Activated naive CD8-positive, alpha-beta T cell treated with anti-CD3 and anti-CD28 coated beads, Interleukin-2, amount 10 ng/mL, durations not matched to agents 7 days and 5 days (primary cell): ENCODE measurements around the gene ROPN1B. TPM values are rescaled to one million over a fixed set of nuclear protein-coding genes. Genes with fewer than 3 reads are reported as not detected.

Experiments used
- ATAC-seq: fragments of 150-1000 bp; cut with Tn5 transposase; one replicate; pipeline ENCODE4 v1.10.0; 2021; ENCODE audit warnings: low read depth, moderate library complexity
- POLR2A ChIA-PET: fragments of 350-600 bp; sonication (Branson Sonifier 250); formaldehyde crosslinking; loops from one replicate; lab custom pipeline; 2021; ENCODE audit warnings: antibody characterized with exemption; lab: Charles Lee
- DNase-seq: peaks from one replicate; pipeline ENCODE4 v3.0.0; 2021
- H3K27ac Mint-ChIP-seq: one replicate; pipeline ENCODE4 v1.8.0; 2022; ENCODE audit warnings: mild to moderate bottlenecking, mixed read lengths
- H3K27me3 Mint-ChIP-seq: one replicate; pipeline ENCODE4 v1.8.0; 2022; ENCODE audit warnings: mild to moderate bottlenecking, moderate library complexity, mixed read lengths
- H3K36me3 Mint-ChIP-seq: one replicate; pipeline ENCODE4 v1.8.0; 2021; ENCODE audit warnings: mild to moderate bottlenecking, mixed read lengths
- H3K4me1 Mint-ChIP-seq: one replicate; pipeline ENCODE4 v1.8.0; 2021; ENCODE audit warnings: mixed read lengths
- H3K4me3 Mint-ChIP-seq: one replicate; pipeline ENCODE4 v1.8.0; 2022; ENCODE audit warnings: mild to moderate bottlenecking, moderate library complexity, mixed read lengths
- H3K9me3 Mint-ChIP-seq: one replicate; pipeline ENCODE4 v1.8.0; 2021; ENCODE audit warnings: mixed read lengths
- total RNA-seq, 2 experiments: library from RNA; stranded (reverse); gene quantifications; one replicate each; pipeline ENCODE4 v1.2.3, GENCODE V29; 2021

Gene ROPN1B
- total RNA-seq, 2 experiments from 2014 or later = not detected

- Mint-ChIP-seq H3K4me3 (no peak overlapping the region), H3K27ac (no peak overlapping the region), H3K27me3 (no peaks in the 10 kb centered on the region)
Observed at GRCh38 chr3:126021224-126021623, 52.2 kb downstream of the ROPN1B start.

DNA sequence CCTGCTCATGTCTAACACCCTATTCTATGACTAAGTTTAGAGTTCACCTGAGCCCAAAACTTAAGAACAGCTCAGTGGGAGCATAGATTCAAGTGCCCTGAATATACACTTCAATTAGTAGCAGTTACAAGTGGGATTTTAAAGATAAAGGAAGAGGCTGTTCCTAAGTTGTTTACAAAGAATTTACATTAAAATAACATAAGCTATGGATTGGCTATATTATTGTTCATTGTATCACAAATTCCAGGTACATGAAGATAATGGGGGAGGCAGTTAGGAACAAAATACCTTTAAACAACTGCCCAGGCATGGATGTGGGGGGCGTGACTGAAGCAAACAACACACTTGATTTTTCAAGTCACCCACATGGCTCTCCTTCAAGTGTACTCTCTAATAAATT lies 52.7 kb downstream of the ROPN1B start:
- no peak for DNase-seq
- ATAC-seq = no peak
- Mint-ChIP-seq H3K9me3 (no peaks in the 10 kb centered on the region), H3K4me1 (peaks cover 1% of the 10 kb centered on the region), H3K4me3 (no peak overlapping the region), H3K27me3 (no peaks in the 10 kb centered on the region), H3K36me3 (peaks cover 2% of the 10 kb centered on the region), H3K27ac (no peak overlapping the region)
- POLR2A ChIA-PET = no interaction called here

More at GRCh38 chr3:126021224-126021623, 52.2 kb downstream of the ROPN1B start:
- no peak for DNase-seq
- peaks cover 1% of the 10 kb centered on the region for H3K4me1 Mint-ChIP-seq
- no peaks in the 10 kb centered on the region for H3K36me3 Mint-ChIP-seq
- POLR2A ChIA-PET = no interaction called here
- H3K9me3 Mint-ChIP-seq = no peaks in the 10 kb centered on the region
- ATAC-seq = no peak

DNA sequence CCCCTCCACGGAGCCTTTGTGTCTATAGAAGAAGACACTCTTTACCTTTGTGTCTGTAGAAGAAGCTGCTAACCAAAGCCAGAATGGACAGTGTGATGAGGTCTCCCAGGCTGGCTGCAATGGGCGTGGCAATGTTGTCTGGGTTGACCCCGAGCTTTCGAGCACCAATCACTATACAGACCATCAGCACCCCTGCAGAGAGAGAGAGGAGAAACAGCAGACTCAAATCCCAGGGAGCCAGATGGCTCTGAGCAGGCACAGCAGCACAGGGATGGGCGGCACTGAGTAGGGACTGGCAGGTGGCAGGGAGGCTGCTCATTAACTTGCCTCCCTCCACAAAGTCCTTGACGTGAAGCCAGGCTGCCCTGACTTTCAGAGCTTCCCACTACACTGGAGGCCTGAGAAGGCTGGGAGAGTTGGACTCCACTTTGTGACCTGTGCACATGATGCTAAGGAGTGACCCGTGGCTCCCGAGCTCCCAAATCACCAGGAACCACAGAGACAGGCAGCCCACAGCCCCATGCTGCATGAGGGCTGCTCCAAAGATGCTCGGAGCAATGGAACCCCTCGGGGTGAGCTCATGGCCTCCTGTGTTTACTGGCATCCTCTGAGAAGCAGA lies 53.9 kb downstream of the ROPN1B start:
- POLR2A ChIA-PET = no interaction called here
- no peak for ATAC-seq
- H3K4me3 Mint-ChIP-seq = no peak overlapping the region
- no peak overlapping the region for H3K27ac Mint-ChIP-seq
- no peak for DNase-seq
- peaks cover 10% of the 10 kb centered on the region for H3K36me3 Mint-ChIP-seq
- H3K27me3 Mint-ChIP-seq = no peaks in the 10 kb centered on the region
- H3K4me1 Mint-ChIP-seq = peaks cover 1% of the 10 kb centered on the region
- peaks cover 7% of the 10 kb centered on the region for H3K9me3 Mint-ChIP-seq

DNA sequence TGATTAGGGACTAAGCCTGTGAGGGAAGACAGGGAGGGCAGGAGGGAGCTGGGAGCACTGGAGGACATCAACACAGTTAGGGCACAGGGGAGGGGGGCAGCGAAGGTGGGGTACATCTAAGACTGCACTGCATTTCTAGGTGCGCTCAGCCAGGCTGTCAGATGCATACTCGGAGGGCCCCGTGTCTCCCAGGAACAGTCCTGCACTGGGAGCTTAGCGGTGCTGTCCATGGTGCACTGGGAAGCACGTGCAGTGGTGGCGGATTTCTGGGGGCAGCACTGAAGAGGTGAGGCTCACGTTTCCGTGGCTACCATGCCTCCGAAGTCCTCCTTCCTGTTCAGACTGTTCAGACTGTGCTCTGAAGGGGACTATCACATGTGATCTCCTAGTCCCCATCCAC lies 54.4 kb downstream of the ROPN1B start:
- POLR2A ChIA-PET = no interaction called here
- Mint-ChIP-seq H3K36me3 (peaks cover 11% of the 10 kb centered on the region), H3K4me3 (no peak overlapping the region), H3K27ac (no peak overlapping the region), H3K27me3 (no peaks in the 10 kb centered on the region), H3K9me3 (peaks cover 7% of the 10 kb centered on the region), H3K4me1 (peaks cover 1% of the 10 kb centered on the region)
- ATAC-seq (no peak), DNase-seq (no peak)

DNA sequence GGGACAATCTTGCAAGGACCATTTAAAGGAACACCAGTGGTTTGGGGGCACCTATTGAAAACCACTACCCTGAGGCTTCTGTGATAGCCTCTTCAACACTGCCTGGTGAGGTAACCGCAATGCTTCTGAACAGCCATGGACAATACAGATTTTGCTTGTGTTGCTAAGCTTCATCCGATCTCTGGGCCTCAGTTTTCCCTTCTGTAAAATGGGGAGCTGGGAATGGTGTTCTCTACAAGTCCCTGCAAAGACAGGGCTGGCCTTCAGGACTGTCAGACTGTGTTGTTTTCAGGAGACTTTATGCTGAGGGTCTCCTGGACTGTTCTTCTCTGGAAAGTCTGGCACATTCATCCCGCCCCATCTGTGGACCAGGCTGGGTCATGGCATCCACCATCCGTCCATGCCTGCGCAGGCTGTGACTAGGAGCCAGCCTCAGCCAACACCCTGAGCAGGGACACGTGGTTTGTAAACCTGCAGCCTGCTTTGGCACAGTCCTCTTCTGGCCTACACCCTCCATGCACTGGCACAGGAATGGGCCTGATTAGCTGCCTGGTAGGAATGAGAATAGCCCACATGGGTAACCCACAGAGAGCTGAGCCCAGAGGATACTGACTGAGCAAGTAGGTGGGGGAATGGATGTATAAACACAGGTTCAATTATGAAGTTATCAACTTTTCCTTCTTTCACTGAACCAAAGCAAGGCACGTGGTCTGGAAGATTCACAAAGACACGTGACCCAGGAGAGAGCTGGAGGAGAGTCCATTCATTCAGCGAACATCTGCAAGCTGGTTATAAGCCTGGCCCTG lies 55.3 kb downstream of the ROPN1B start:
- no peaks in the 10 kb centered on the region for H3K27me3 Mint-ChIP-seq
- no peak for DNase-seq
- peaks cover 1% of the 10 kb centered on the region for H3K4me1 Mint-ChIP-seq
- H3K4me3 Mint-ChIP-seq = no peak overlapping the region
- H3K36me3 Mint-ChIP-seq = peaks cover 16% of the 10 kb centered on the region
- POLR2A ChIA-PET = no interaction called here
- peaks cover 9% of the 10 kb centered on the region for H3K9me3 Mint-ChIP-seq
- no peak for ATAC-seq
- H3K27ac Mint-ChIP-seq = no peak overlapping the region

DNA sequence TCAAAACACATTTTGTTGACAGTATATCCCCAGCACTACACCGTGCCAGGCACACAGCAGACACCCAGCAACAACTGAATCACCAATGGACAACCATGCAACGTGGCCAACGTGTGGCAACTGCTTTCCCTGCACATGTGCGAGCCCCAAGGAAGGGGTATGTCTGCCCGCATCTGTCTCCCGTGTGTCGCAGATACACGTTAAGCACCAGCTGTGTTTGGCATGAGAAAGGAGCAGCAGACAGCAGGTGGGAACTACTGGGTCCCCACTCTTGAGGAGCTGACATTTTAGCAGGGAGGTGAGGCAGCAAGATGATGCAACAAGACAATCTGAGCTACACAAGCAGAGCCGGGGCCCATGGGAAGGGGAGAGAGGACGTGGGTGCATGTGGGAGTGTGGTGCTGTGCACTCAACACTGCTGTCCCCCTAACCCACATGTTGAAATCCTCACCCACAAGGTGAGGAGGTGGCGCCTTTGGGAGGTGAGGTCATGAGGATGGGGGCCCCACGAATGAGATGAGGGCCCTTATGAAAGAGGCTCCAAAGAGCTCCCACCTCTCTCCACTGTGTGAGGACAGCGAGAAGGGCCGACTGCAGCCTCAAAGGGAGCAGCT lies 56.2 kb downstream of the ROPN1B start:
- DNase-seq (no peak), ATAC-seq (no peak)
- peaks cover 19% of the 10 kb centered on the region for H3K36me3 Mint-ChIP-seq
- peaks cover 1% of the 10 kb centered on the region for H3K4me1 Mint-ChIP-seq
- POLR2A ChIA-PET = no interaction called here
- no peak overlapping the region for H3K4me3 Mint-ChIP-seq
- H3K27me3 Mint-ChIP-seq = no peaks in the 10 kb centered on the region
- peaks cover 9% of the 10 kb centered on the region for H3K9me3 Mint-ChIP-seq
- no peak overlapping the region for H3K27ac Mint-ChIP-seq

GRCh38 chr3:126025862-126026261 lies 56.9 kb downstream of the ROPN1B start:
- ATAC-seq = no peak
- H3K36me3 Mint-ChIP-seq = peaks cover 19% of the 10 kb centered on the region
- no peak overlapping the region for H3K27ac Mint-ChIP-seq

DNA sequence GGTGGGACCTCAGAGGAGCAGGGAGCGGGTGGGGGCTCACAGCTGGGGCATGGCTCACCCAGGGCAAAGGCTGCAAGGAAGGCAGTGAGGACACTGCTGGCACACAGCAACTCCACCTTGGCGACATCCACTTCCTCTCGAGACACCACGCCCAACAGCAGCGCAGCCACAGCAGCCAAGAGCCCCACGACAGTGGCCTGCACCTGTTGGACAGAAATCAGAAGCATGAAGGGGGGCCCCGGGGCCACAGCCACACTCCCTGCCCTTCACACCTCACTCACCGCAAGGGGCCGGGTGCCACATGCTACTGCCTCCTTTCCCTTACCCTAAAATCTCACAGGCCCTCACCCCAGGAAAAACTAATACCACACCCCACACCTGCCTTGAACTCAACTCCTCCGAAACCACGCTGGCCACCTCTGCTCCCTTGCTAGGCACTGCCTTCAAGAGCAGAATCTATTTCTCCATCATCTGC lies 57.3 kb downstream of the ROPN1B start:
- Mint-ChIP-seq H3K27ac (peak overlapping the region; percentile 6), H3K27me3 (no peaks in the 10 kb centered on the region), H3K4me3 (no peak overlapping the region), H3K4me1 (peaks cover 1% of the 10 kb centered on the region), H3K36me3 (peaks cover 19% of the 10 kb centered on the region), H3K9me3 (peaks cover 9% of the 10 kb centered on the region)
- ATAC-seq (no peak), DNase-seq (no peak)
- POLR2A ChIA-PET = no interaction called here

More at GRCh38 chr3:126025862-126026261, 56.9 kb downstream of the ROPN1B start:
- DNase-seq = no peak
- Mint-ChIP-seq H3K9me3 (peaks cover 9% of the 10 kb centered on the region), H3K4me3 (no peak overlapping the region), H3K27me3 (no peaks in the 10 kb centered on the region), H3K4me1 (peaks cover 1% of the 10 kb centered on the region)
- POLR2A ChIA-PET = no interaction called here

- DNase-seq (no peak), ATAC-seq (no peak)
- no peaks in the 10 kb centered on the region for H3K27me3 Mint-ChIP-seq
- POLR2A ChIA-PET = no interaction called here
- peak overlapping the region; percentile 6 for H3K27ac Mint-ChIP-seq
- no peak overlapping the region for H3K4me3 Mint-ChIP-seq
- H3K4me1 Mint-ChIP-seq = peaks cover 1% of the 10 kb centered on the region
- peaks cover 9% of the 10 kb centered on the region for H3K9me3 Mint-ChIP-seq
- H3K36me3 Mint-ChIP-seq = peaks cover 21% of the 10 kb centered on the region
Observed at GRCh38 chr3:126026761-126027160, 57.8 kb downstream of the ROPN1B start.

GRCh38 chr3:126028096-126028495 lies 59.1 kb downstream of the ROPN1B start:
- H3K27ac Mint-ChIP-seq = no peak overlapping the region
- ATAC-seq (no peak), DNase-seq (no peak)
- peaks cover 1% of the 10 kb centered on the region for H3K4me1 Mint-ChIP-seq
- no peaks in the 10 kb centered on the region for H3K27me3 Mint-ChIP-seq
- H3K9me3 Mint-ChIP-seq = peaks cover 9% of the 10 kb centered on the region
- no peak overlapping the region for H3K4me3 Mint-ChIP-seq
- peaks cover 21% of the 10 kb centered on the region for H3K36me3 Mint-ChIP-seq
- POLR2A ChIA-PET = no interaction called here

DNA sequence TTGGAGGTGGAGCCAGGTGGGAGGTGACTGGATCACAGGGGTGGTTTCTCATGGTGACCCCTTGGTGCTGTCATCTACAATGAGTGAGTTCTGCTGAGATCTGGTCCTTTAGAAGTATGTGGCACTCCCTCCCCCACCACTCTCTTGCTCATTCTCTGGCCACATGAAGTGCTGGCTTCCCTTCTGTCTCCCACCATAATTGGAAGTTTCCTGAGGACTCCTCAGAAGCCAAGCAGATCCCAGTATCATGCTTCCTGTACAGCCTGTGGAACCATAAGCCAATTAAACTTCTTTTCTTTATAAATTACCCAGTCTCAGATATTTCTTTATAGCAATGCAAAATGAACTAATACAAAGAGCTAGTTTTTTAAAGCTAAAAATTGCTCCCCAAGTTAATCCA lies 60.3 kb downstream of the ROPN1B start:
- ATAC-seq = no peak
- H3K27ac Mint-ChIP-seq = no peak overlapping the region

GRCh38 chr3:126030455-126030854 lies 61.5 kb downstream of the ROPN1B start:
- no peak for DNase-seq
- Mint-ChIP-seq H3K36me3 (peaks cover 25% of the 10 kb centered on the region), H3K9me3 (peaks cover 9% of the 10 kb centered on the region), H3K4me1 (peaks cover 6% of the 10 kb centered on the region), H3K4me3 (no peak overlapping the region), H3K27ac (no peak overlapping the region), H3K27me3 (no peaks in the 10 kb centered on the region)
- ATAC-seq = no peak
- POLR2A ChIA-PET = no interaction called here

More for the DNA sequence above, 60.3 kb downstream of the ROPN1B start:
- H3K27me3 Mint-ChIP-seq = no peaks in the 10 kb centered on the region
- no peak for DNase-seq
- peaks cover 9% of the 10 kb centered on the region for H3K9me3 Mint-ChIP-seq
- peaks cover 21% of the 10 kb centered on the region for H3K36me3 Mint-ChIP-seq
- H3K4me3 Mint-ChIP-seq = no peak overlapping the region
- POLR2A ChIA-PET = no interaction called here
- peaks cover 2% of the 10 kb centered on the region for H3K4me1 Mint-ChIP-seq

- peaks cover 22% of the 10 kb centered on the region for H3K36me3 Mint-ChIP-seq
- peaks cover 5% of the 10 kb centered on the region for H3K4me1 Mint-ChIP-seq
- no peak for ATAC-seq
- no peaks in the 10 kb centered on the region for H3K27me3 Mint-ChIP-seq
- H3K4me3 Mint-ChIP-seq = no peak overlapping the region
- peaks cover 9% of the 10 kb centered on the region for H3K9me3 Mint-ChIP-seq
- POLR2A ChIA-PET = no interaction called here
- H3K27ac Mint-ChIP-seq = no peak overlapping the region
- DNase-seq = no peak
Observed at GRCh38 chr3:126031981-126032471, 63.0 kb downstream of the ROPN1B start.
